DOHH2 (cell line): ENCODE measurements around the gene PPP2R5A.

ENCODE experiments used
- CTCF ChIP-seq: fragments of 200-600 bp; sonication (generic); IDR thresholded peaks from one replicate; pipeline ENCODE4 v1.5.1; 2014; ENCODE audit warnings: antibody characterized with exemption, mild to moderate bottlenecking, low read depth, low read length; ENCODE audit not compliant: poor library complexity, severe bottlenecking
- EZH2phosphoT487 ChIP-seq: fragments of 200-600 bp; sonication (generic); IDR thresholded peaks from 2 replicates; pipeline ENCODE4 v1.6.1; 2017; ENCODE audit warnings: borderline replicate concordance, mild to moderate bottlenecking, antibody characterized with exemption, low read length, moderate library complexity, mixed read lengths

DNA sequence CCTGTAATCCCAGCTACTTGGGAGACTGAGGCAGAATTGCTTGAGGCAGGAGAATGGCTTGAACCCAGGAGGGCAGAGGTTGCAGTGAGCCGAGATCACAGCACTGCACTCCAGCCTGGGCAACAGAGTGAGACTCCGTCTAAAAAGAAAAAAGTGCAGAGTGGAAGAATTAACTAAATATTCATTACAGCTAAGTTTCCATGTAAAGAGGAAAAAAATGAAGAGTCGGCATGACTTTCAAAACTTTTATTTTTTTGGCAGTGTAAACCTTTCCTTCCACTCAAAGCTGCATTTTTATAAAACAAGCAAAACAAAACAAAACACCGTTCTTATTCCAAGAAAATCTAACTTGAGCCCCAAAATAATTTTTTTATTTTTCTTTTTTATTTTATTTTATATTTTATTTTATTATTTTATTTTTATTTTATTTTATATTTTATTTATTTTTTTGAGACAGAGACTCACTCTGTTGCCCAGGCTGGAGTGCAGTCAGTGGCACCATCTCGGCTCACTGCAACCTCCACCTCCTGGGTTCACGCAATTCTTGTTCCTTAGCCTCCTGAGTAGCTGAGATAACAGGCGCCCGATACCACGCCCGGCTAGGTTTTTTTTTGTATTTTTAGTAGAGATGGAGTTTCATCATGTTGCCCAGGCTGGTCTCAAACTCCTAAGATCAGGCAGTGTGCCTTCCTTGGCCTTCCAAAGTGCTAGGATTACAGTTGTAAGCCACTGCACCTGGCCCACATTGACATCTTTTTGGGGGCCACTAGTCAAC is 66.6 kb downstream of the PPP2R5A start:
- TF ChIP-seq CTCF (no peak), EZH2phosphoT487 (no peak)
